GM03348 (cell line): Measurements from ENCODE around the gene MKNK1.

Source experiments
- DNase-seq: peaks from one replicate; pipeline ENCODE4 v3.0.0; 2012; ENCODE audit warnings: low spot score

The MKNK1 gene

GRCh38 chr1:46522184-46522968 is 81.7 kb downstream of the MKNK1 start:
- DNase-seq, result peak; percentile 83

GRCh38 chr1:46521414-46521813 is 82.7 kb downstream of the MKNK1 start:
- no peak for DNase-seq

DNA sequence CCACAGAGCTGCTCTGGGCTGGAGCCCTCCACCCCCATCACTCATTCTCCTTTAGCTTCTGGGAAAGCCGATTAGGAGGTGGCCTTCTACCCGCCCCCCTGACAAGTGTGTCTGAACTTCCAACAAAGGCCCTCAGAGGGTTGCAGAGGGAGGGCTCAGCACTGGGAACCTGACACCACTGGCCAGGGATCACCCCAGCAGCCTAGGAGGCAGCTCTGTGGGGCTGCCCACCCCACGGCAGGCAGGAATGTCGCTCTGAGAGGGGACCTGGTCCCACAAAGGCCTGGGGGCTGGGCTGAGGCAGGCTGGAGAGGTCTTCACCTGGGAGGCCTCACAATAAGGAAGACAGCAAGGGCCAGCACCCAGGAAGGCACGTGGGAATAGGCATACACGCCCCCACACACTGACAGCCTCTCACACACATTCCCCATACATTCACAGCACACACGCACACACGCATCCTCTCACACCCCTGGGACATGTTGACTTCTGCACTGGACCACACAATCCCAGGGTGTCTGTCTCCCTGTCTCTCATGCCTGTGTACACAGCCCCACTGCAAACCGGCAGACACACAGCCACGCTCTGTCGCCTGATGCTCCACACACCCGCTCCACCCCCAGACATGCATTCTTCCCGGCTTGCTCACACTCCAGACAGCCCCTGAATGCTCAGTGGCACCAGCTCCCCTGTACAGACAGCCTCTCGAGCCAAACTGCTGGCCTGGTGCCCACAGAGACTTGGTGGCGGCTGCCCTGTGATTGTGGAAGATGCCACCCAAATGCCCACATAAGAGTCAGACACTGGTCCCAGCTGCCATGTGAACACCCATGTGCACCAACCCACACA is 83.8 kb downstream of the MKNK1 start:
- peak; percentile 93 for DNase-seq

DNA sequence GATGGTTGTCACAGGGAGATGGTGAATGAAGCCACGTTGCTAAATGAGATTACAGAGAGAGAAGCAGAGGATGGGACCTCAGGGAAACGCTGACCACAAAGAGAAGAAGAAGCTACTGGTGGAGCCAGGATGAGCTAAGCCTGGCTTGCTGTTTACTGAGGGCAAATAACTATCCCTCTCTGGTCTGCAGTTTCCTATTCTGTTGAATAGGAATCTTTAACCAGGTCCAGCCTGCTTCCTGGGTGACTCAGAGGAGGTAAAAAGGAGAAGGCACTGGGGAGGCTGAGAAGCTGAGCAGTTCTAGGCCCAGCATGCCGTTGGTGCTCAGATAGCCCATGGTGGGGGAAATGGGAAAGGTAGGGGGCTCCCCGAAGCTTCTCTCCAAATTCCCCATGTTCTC is 84.9 kb downstream of the MKNK1 start:
- peak; percentile 40 for DNase-seq

DNA sequence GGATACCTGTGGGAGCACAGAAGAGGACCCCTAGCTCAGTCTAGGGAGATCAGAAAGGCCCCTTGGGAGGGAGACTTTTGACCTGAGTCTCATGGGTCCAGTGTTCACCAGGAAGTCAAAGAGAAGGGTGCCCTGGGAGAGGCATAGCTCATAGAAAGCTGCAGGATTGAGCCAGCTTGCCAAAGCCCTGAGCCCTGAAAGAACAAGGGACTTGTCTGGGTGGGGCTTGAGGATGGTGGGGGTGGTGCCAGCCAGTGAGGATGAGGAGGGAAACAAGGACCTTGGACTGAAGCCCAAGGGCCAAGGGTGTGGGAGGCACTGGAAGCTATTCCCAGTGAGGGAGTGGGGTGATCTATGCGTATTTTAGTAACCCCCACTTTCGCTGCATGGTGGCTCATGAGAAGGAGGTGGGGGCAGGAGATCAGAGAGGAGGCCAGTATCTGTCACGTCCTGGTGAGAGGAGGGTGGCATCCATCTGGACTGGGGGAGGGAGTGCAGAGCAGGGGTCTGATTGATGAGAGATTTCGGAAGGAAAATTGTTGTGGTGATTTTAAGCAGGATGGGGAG is 86.1 kb downstream of the MKNK1 start:
- no peak for DNase-seq

DNA sequence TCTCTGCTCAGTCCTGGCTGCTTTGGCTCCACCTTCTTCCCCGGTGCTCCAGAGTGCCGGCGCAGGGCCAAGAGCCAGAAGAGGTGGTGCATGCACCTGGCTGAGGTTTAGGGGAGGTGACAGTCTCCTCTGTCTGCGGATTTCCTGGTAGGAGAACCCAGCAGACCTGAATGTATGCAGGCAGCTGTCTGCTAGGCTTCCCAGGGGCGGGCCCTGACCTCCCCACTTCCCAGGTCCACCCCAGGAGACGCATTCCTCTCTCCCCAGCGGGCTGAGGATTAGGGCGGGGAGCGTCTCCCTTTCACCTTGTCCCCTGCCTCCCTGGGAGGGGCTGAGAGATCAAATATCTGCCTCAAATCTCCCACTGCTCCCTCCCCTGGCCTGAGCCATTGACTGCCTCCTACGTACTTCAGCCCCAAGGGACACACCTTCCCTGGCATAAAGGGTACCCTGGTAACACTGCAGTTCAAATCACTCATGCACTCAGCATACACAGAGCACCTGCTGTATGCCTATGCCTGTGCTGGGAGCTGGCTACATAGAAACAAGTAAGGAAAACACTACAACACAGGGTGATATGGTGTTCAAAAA is 87.0 kb downstream of the MKNK1 start:
- DNase-seq, result no peak

DNA sequence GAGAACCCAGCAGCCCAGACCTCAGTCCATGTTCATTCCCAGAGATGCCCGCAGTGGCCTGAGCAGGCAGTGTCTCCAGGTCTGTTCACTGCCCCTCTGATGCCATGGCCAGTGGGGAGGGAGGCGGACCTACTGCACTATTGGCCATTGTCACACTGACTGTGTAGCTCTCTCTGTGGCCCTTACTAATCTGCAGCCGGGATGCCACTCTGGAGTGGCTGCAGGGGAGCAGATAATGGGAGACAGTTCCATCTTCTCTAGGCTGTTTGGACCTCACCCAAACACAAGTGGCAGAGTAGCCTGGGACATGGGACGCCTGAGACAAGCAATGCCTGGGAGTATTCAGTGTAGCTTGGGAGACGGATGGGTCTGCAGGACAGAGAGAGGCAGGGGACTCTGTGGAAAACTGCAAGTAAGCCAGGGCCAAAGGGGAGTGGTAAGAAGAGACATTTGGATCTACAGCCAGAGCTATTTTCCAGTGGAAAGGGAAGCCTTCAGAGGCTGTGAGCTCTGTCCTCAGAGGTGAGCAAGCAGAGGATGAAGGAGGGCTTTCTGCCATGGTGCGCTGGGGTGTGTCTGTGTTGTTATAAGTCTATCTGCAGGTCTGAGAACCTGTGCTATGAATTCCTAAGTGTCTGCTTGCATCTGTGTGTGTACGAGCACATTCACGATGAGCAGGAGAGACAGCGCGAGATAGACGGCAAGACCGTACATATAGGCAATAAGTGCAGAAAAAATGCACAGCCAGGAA is 87.7 kb downstream of the MKNK1 start:
- DNase-seq, result no peak

DNA sequence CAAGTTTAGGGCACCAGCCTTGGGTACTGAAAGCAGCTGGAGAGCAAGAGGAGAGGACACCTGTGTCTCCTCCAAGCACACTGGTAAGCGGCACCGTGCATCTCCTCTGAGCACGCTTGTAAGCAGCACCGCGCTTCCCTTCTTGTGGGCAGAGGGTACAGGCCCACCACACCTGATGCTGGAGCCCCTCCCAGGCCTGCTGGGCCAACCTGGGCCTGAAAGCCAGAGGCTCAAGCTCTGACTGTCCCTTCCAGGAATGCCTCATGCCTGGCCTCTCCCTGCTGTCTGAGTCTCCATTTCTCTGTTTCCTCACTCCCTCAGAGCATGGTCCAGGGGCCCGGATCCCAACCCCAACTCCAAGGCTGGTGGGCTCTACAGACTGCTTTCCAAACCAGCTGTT is 88.5 kb downstream of the MKNK1 start:
- DNase-seq, result no peak

- no peak for DNase-seq
Observed at GRCh38 chr1:46513536-46513935, 90.5 kb downstream of the MKNK1 start.

DNA sequence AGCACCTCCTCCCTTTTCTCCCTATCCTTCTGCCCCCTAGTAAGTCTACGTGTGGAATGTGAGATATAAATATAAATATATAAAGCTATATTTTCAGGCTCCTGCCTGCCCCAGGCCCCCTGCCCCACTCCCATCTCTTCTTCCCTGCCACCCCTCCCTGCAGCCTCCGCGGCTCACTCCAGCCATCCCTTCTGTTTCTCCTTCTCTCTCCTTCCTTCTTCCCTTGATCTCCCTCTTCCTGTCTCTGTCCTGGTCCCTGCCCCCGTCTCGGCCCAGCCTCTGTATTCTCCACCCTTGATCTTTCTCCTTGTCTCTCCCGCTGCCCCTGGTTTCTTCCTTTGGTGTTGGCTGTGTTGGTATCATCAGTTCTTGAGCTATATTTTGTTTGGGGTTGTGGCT is 91.3 kb downstream of the MKNK1 start:
- no peak for DNase-seq

- DNase-seq, result no peak
Observed at GRCh38 chr1:46512135-46512791, 91.8 kb downstream of the MKNK1 start.

DNA sequence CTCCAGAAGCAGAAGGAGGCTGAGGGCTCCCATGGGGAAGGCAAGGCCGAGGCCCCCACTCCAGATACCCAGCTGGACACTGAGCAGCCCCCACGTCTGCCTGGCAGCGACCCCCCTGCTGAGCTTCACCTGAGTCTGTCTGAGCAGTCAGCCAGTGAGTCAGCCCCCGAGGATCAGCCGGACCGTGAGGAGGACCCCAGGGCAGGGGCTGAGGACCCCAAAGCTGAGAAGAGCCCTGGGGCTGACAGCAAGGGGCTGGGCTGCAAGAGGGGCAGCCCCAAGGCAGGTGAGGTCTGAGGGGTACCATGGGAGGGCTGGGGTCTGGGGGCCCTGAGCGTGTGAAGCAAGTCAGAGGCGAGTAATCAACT is 93.1 kb downstream of the MKNK1 start:
- no peak for DNase-seq

DNA sequence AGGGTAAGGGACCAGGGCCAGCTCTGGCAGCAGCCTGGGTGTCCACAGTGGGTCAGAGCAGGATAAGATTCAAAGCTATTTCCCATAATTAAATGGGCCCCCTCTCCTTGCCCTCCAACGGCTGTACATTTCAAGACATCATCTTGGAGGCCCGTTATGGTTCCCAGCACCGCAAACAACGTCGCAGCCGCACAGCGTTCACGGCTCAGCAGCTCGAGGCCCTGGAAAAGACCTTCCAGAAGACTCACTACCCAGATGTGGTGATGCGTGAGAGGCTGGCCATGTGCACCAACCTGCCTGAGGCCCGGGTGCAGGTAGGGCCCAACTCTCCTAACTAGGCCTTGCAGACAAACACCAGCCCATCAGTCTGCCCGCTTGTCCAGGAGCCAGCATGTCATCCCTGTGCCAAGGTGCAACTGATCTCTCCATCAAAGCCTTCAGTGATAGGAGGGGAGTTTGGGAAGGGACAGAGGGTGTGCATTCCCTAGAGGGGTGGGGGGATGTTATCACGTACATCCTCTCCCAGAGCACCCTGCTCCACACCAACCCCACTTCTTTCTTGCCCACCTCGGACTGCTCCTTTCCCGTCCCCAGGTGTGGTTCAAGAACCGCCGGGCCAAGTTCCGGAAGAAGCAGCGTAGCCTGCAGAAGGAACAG is 93.6 kb downstream of the MKNK1 start:
- DNase-seq, result no peak

GRCh38 chr1:46508757-46509156 is 95.3 kb downstream of the MKNK1 start:
- DNase-seq, result peak; percentile 63
